Measurements from ENCODE around the gene SPOCK1. TPM values are rescaled to one million over a fixed set of nuclear protein-coding genes. Genes with fewer than 3 reads are reported as not detected.

Gene SPOCK1
- total RNA-seq, 1 donor from 2014 or later: 900 TPM

DNA sequence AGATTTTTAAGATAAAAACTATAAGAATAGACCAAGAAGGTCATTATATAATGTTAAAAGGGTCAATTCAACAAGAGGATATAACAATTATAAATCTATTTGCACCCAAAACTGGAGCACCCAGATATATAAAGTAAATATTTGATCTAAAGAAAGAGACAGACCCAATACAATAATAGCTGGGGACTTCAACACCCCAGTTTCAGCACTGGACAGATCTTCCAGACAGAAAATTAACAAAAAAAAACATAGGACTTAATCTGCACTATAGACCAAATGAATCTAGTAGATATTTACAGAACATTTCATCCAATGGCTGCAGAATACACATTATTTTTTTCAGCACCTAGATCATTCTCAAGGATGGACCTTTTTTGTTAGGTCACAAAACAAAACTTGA lies 331.9 kb downstream of the SPOCK1 start:
- no peak overlapping the region for H3K4me3 Mint-ChIP-seq (ENCODE audit: unreplicated experiment)
- TF ChIP-seq, protein P1, sequence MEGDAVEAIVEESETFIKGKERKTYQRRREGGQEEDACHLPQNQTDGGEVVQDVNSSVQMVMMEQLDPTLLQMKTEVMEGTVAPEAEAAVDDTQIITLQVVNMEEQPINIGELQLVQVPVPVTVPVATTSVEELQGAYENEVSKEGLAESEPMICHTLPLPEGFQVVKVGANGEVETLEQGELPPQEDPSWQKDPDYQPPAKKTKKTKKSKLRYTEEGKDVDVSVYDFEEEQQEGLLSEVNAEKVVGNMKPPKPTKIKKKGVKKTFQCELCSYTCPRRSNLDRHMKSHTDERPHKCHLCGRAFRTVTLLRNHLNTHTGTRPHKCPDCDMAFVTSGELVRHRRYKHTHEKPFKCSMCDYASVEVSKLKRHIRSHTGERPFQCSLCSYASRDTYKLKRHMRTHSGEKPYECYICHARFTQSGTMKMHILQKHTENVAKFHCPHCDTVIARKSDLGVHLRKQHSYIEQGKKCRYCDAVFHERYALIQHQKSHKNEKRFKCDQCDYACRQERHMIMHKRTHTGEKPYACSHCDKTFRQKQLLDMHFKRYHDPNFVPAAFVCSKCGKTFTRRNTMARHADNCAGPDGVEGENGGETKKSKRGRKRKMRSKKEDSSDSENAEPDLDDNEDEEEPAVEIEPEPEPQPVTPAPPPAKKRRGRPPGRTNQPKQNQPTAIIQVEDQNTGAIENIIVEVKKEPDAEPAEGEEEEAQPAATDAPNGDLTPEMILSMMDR (IDR thresholded peaks at IDR 0.05): no peak

DNA sequence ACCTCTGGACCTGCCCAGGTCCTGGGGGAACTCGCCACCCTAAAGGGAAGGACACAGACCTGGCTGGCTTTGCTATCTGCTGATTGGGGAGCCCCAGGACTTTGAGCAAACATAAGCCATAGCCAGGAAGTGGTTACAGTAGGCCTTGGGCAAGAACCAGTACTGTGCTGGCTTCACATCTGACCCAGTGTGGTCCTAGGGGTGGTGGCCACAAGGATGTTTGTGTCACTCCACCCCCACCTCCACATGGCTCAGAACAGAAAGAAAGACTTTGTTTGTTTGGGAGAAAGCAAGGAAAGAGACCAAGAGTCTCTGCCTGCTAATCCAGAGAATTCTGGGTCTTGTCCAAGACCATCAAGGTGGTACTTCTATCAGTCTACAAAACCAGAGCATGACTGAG lies 334.2 kb downstream of the SPOCK1 start:
- H3K27ac Mint-ChIP-seq (ENCODE audit: unreplicated experiment): no peak overlapping the region
- H3K9me3 Mint-ChIP-seq (ENCODE audit: unreplicated experiment): peaks cover under 1% of the 10 kb centered on the region
- no peak for DNase-seq (ENCODE audit: extremely low spot score, unreplicated experiment)
- no peaks in the 10 kb centered on the region for H3K4me1 Mint-ChIP-seq (ENCODE audit: unreplicated experiment)
- H3K4me3 Mint-ChIP-seq (ENCODE audit: unreplicated experiment): no peak overlapping the region
- no peaks in the 10 kb centered on the region for H3K27me3 Mint-ChIP-seq (ENCODE audit: unreplicated experiment)
- no peaks in the 10 kb centered on the region for H3K36me3 Mint-ChIP-seq (ENCODE audit: unreplicated experiment)
- TF ChIP-seq, protein P1 (IDR thresholded peaks at IDR 0.05): no peak

More for the DNA sequence above, 331.9 kb downstream of the SPOCK1 start:
- Mint-ChIP-seq H3K27ac (ENCODE audit: unreplicated experiment) (no peak overlapping the region), H3K9me3 (ENCODE audit: unreplicated experiment) (no peaks in the 10 kb centered on the region), H3K36me3 (ENCODE audit: unreplicated experiment) (no peaks in the 10 kb centered on the region), H3K27me3 (ENCODE audit: unreplicated experiment) (no peaks in the 10 kb centered on the region), H3K4me1 (ENCODE audit: unreplicated experiment) (no peaks in the 10 kb centered on the region)
- no peak for DNase-seq (ENCODE audit: extremely low spot score, unreplicated experiment)

DNA sequence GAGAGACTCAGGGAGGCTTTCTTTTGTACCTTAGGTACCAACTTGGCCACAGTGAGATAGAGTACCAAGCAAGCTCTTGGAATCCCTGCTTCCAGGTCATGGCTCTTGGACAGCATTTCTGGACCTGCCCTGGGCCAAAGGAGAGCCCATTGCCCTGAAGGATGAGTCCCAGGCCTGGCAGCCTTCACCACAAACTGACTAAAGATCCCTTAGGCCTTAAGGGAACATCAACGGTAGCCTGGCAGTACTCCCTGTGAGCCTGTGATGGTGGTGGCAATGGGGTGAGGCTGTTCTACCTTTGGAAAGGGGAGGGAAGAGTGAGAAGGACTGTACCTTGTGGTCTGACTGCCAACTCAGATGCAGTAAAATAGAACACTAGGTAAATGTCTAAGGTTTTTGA lies 334.6 kb downstream of the SPOCK1 start:
- Mint-ChIP-seq H3K9me3 (ENCODE audit: unreplicated experiment) (peaks cover 5% of the 10 kb centered on the region), H3K27me3 (ENCODE audit: unreplicated experiment) (no peaks in the 10 kb centered on the region), H3K36me3 (ENCODE audit: unreplicated experiment) (no peaks in the 10 kb centered on the region), H3K4me1 (ENCODE audit: unreplicated experiment) (no peaks in the 10 kb centered on the region), H3K27ac (ENCODE audit: unreplicated experiment) (no peak overlapping the region), H3K4me3 (ENCODE audit: unreplicated experiment) (no peak overlapping the region)
- no peak for DNase-seq (ENCODE audit: extremely low spot score, unreplicated experiment)
- TF ChIP-seq, protein P1 (IDR thresholded peaks at IDR 0.05): no peak

DNA sequence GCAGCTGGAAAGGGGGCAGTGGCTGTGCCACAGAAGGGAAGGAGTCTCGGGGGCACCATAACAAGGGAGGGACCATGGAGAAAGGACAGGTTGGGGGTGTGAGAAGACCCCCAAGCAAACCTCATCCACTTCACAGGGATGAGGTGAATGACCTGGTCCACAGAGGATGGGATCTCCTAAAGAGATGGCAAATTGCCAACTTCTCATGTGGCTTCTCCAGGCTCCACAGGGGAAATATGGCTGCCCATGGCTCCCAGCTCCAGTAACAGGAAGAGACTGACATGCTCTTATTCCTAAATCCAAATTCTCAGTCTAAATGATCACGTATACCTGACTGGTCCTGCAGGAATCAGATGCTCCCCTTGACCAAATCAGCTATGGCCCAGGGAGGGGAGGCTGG lies 340.4 kb downstream of the SPOCK1 start:
- H3K27ac Mint-ChIP-seq (ENCODE audit: unreplicated experiment): no peak overlapping the region
- peaks cover 10% of the 10 kb centered on the region for H3K9me3 Mint-ChIP-seq (ENCODE audit: unreplicated experiment)
- no peak overlapping the region for H3K4me3 Mint-ChIP-seq (ENCODE audit: unreplicated experiment)
- H3K36me3 Mint-ChIP-seq (ENCODE audit: unreplicated experiment): no peaks in the 10 kb centered on the region
- H3K4me1 Mint-ChIP-seq (ENCODE audit: unreplicated experiment): peaks cover 23% of the 10 kb centered on the region
- peak; percentile 60 for DNase-seq (ENCODE audit: extremely low spot score, unreplicated experiment)
- H3K27me3 Mint-ChIP-seq (ENCODE audit: unreplicated experiment): no peaks in the 10 kb centered on the region
- TF ChIP-seq, protein P1 (IDR thresholded peaks at IDR 0.05): no peak

DNA sequence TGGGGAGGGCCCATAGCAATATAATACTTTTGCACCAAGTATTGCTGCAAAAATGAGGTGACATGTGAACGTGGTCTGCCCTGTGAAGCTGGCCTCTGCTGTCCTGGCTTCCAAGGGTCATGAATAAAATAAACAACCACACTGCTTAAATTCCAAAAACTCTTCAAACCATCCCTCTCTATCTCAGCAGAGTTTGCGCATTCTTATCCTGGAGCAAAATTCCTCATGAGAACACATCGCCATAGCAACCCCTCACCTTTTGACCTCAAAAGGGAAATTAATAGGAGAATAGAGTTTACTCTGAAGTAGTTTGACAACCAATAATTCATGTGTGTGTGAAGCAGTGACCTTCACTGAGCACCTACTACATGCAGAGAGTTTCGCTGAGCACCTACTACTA lies 342.9 kb downstream of the SPOCK1 start:
- Mint-ChIP-seq H3K4me1 (ENCODE audit: unreplicated experiment) (peaks cover 26% of the 10 kb centered on the region), H3K4me3 (ENCODE audit: unreplicated experiment) (no peak overlapping the region), H3K27me3 (ENCODE audit: unreplicated experiment) (no peaks in the 10 kb centered on the region), H3K27ac (ENCODE audit: unreplicated experiment) (no peak overlapping the region), H3K36me3 (ENCODE audit: unreplicated experiment) (no peaks in the 10 kb centered on the region), H3K9me3 (ENCODE audit: unreplicated experiment) (peaks cover 10% of the 10 kb centered on the region)
- TF ChIP-seq, protein P1 (IDR thresholded peaks at IDR 0.05): no peak
- no peak for DNase-seq (ENCODE audit: extremely low spot score, unreplicated experiment)

Data from osteocyte (in vitro differentiated cells).